H4 (cell line): ENCODE measurements around the gene RAMP1. TPM values are rescaled to one million over a fixed set of nuclear protein-coding genes. Genes with fewer than 3 reads are reported as not detected.
"Not testable (repeated sequence)": the region's sequence is repeated elsewhere in the genome, so short reads cannot be mapped to it uniquely, and the experiment has no call there.

ENCODE experiments used
- DNase-seq: peaks from one replicate; pipeline ENCODE4 v3.0.0-alpha.2; 2015; ENCODE audit warnings: low spot score
- total RNA-seq: library from RNA; depleted of rRNA; stranded (reverse); fragments of >200 nt; shearing (Covaris generic); gene quantifications from 2 replicates; pipeline ENCODE4 v1.2.3, GENCODE V29; 2014; rRNA removed

The RAMP1 gene
- total RNA-seq: not detected in 2 replicates

GRCh38 chr2:237859533-237860272 is at the start of gene RAMP1:
RAMP1 (plus strand) TSS chr2:237859623; CDS start chr2:237859676, 53 bp downstream.
- DNase-seq: no peak

- no peak for DNase-seq
These were observed 43.8 kb upstream of the RAMP1 start for GRCh38 chr2:237815637-237816036.

DNA sequence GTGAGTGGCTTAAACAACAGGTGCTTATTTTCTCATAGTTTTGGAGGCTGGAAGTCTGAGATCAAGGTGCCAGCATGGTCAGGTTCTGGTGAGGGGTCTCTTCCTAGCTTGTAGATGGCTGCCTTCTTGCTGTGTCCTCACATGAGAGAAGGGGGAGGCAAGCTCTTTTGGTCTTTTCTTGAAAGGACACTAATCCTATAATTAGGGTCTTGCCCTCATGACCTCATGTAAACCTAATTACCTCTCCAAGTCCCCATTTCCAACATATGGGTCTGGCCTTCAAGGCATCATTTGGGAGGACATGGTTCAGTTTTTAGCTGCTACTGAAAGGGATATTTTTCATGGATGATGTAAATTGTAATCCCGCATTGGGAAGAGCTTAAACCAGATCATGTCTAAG is 42.9 kb upstream of the RAMP1 start:
- DNase-seq: no peak

- DNase-seq: no peak
These were observed 41.4 kb upstream of the RAMP1 start for GRCh38 chr2:237818066-237818473.

DNA sequence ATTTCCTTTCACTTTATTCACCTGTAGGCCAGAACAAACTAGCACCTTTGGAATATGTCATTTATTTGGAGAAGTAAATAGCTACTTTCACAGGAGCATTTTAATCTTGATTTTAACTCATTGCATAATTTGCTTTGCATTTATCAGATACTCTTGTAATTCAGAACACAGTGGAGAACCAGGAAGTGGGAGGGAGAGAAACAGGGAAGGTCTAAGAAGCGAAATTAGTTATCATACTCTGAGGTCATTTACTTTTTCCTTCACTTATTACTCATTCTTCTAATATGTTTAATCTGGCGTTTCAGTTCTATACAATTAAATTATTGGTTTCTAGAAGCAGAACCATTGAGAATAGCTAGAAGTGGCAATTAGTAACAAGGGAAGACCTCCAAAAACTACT is 40.2 kb upstream of the RAMP1 start:
- no peak for DNase-seq

DNA sequence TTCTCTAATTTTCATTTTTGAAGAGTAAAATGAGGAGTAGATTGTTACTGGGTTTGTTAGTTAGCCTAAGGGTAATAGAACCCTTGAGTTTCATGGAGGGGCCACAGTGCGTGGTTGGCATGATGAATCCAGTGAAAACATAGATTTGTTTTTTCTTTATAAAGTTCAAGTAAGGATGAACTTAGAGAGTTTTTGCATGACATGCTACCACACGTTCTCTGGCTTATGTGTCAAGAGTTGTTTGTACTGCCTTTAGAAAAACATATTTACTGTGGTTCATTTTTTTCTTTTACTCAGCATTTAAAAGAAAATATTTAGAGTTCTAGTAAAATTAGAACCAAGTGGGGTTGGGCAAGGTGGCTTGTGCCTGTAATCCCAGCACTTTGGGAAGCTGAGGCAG is 39.0 kb upstream of the RAMP1 start:
- no peak for DNase-seq

GRCh38 chr2:237823544-237823943 is 35.9 kb upstream of the RAMP1 start:
- no peak for DNase-seq

- DNase-seq: no peak
These were observed 35.3 kb upstream of the RAMP1 start for GRCh38 chr2:237824085-237824484.

DNA sequence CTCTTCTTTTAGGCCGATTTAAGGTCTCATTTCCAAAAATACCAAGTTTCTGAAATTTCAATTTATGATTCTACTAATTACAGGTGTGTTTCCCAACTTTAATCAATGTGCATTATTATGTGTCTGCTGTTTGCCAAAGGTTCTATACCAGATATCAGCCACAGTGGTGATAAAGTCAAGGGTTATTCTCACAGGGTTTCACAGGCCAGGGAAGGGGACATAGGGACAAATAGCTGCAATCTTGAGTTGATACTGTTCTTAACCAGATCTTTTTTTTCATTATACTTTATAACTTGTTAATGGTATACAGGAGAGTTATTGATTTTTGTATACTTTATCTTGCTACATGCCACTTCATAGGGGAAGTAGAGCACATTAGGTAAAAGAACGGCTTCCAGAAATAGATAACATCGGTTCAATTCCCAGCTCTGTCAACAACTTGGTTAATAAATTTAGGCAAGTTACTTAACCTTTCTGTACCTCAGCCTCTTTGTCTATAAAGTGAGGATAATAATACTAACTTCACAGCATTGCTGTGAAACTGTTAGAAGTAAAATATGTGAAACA is 31.9 kb upstream of the RAMP1 start:
- DNase-seq: no peak

- no peak for DNase-seq
These were observed 28.9 kb upstream of the RAMP1 start for GRCh38 chr2:237830522-237830921.

DNA sequence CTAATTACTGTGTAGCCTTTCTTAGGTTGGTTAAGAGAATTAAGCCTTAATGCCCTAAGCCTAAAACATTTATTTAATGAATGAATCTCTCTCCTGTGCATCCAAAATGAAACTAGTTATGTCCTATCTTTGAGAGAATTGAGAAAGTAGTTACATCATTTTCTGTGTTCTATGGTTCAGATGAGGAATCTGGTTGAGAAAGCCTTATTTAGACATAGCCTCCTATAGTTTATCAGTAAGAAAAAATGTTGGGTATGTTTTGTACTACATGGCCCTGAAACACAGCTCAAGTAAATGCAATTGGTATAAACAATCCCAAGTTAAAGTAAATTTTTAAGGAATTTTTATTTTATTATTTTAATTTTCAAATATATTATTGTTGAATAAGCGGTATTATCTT is 25.9 kb upstream of the RAMP1 start:
- no peak for DNase-seq

GRCh38 chr2:237835372-237835771 is 24.1 kb upstream of the RAMP1 start:
- DNase-seq: no peak

DNA sequence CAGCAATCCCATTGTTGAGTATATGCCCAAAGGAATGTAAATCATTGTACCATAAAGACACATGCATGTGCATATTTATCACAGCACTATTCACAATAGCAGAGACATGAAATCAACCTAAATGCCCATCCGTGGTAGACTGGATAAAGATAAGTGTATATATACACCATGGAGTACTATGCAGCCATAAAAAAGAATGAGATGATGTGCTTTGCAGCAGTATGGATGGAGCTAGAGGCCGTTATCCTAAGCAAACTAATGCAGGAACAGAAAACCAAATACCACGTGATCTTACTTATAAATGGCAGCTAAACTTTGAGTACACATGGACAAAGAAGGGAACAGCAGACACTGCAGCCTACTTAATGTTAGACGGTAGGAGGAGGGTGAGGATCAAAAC is 18.4 kb upstream of the RAMP1 start:
- DNase-seq: no peak

GRCh38 chr2:237848940-237849339 is 10.5 kb upstream of the RAMP1 start:
- not testable (repeated sequence) for DNase-seq

GRCh38 chr2:237854295-237854694 is 5.1 kb upstream of the RAMP1 start:
- DNase-seq: no peak

DNA sequence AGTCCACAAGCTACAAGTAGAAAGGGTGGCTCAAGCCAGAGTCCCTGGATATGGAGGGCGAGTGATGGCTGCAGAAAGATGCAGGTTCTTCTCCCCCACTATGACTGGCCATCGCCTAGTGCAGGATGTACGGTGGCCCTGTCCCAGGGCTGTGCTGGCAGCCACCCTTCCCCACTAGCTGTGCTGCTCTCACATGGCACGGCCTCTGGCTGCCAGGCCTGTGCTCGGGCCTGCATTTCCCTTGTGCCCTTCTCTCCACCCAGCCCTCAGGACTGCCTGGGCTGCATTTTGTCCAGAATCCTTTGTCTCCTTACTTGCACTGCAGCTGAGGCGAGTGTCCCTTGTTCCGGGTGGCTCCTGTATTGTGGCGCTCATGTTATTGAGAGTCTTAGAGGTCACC is 1.6 kb upstream of the RAMP1 start:
- no peak for DNase-seq

- DNase-seq: peak; percentile 60
These were observed 935 bp upstream of the RAMP1 start for GRCh38 chr2:237858294-237859081.

- no peak for DNase-seq
These were observed 365 bp upstream of the RAMP1 start for GRCh38 chr2:237859082-237859433.

GRCh38 chr2:237860273-237860935 is 981 bp downstream of the RAMP1 start:
- no peak for DNase-seq

- no peak for DNase-seq
These were observed 2.6 kb downstream of the RAMP1 start for GRCh38 chr2:237861875-237862527.

DNA sequence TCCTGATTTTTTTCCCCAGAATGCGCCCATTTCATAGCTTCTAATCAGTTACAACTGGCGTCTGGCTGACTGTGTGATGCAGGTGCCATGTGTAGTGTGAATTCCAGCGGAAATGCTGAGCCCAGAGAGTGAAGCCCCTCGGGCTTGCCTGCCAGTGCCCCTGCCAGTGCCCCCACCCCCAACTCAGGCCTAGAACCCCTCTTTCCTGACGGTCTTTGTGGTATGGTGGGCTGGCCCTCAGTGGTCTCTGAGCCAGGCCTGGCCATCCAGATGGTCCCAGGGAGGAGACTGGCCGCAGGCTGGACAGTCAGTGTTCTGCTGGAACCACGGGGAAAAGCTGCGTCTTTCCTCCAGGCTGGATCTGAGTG is 3.1 kb downstream of the RAMP1 start:
- DNase-seq: no peak

- no peak for DNase-seq
These were observed 3.7 kb downstream of the RAMP1 start for GRCh38 chr2:237863102-237863511.
